GM13977 (cell line): ENCODE measurements around the gene ADRM1.

Experiments
- DNase-seq: peaks from one replicate; pipeline ENCODE4 v3.0.0; 2012; ENCODE audit warnings: low spot score
- CTCF ChIP-seq: IDR thresholded peaks from 2 replicates; pipeline ENCODE4 v1.5.1; 2012; ENCODE audit warnings: mild to moderate bottlenecking, control low read depth; ENCODE audit not compliant: insufficient read depth; ENCODE audit errors: extremely low read depth, missing control alignments
- in situ Hi-C: fragments of 300-500 bp; cut with MboI; formaldehyde crosslinking; loops from one replicate; pipeline ENCODE4 v1.12.0; 2022; ENCODE audit warnings: low sequenced_read_pairs, low pct_unique_long_range_greater_than_20kb, mixed read lengths, inconsistent platforms; ENCODE audit not compliant: unreplicated experiment

Gene ADRM1

GRCh38 chr20:62353289-62354030, 50.7 kb downstream of the ADRM1 start:
- in situ Hi-C loops: no loop called here
- no peak for TF ChIP-seq CTCF
- no peak for DNase-seq

GRCh38 chr20:62354031-62354808, 51.4 kb downstream of the ADRM1 start:
- in situ Hi-C loops: no loop called here
- DNase-seq: no peak
- no peak for TF ChIP-seq CTCF

GRCh38 chr20:62354811-62355341, 52.1 kb downstream of the ADRM1 start:
- no peak for TF ChIP-seq CTCF
- no peak for DNase-seq
- in situ Hi-C loops: no loop called here

- in situ Hi-C loops: no loop called here
- TF ChIP-seq CTCF: no peak
These were observed 52.7 kb downstream of the ADRM1 start for GRCh38 chr20:62355516-62355877.

GRCh38 chr20:62355878-62356588, 53.2 kb downstream of the ADRM1 start:
- in situ Hi-C loops: no loop called here
- no peak for TF ChIP-seq CTCF
- no peak for DNase-seq

More at GRCh38 chr20:62355516-62355877, 52.7 kb downstream of the ADRM1 start:
- DNase-seq: no peak

GRCh38 chr20:62356589-62357186, 53.9 kb downstream of the ADRM1 start:
- DNase-seq: no peak

More at GRCh38 chr20:62356589-62357186, 53.9 kb downstream of the ADRM1 start:
- in situ Hi-C loops: no loop called here
- TF ChIP-seq CTCF: no peak
